SK-N-MC (cell line): ENCODE measurements around the gene TAF3.

ENCODE experiments used
- DNase-seq: peaks from one replicate; pipeline ENCODE4 v3.0.0-alpha.2; 2011; ENCODE audit warnings: low read depth, low spot score
- H3K27ac ChIP-seq: fragments of 200-600 bp; sonication (generic); 2 replicates; pipeline ENCODE4 v1.5.1; 2016; ENCODE audit warnings: mixed run types
- H3K36me3 ChIP-seq: fragments of 200-600 bp; sonication (generic); 2 replicates; pipeline ENCODE4 v1.6.1; 2017; ENCODE audit warnings: antibody characterized with exemption, low read length, mixed read lengths; ENCODE audit not compliant: insufficient read depth
- H3K4me3 ChIP-seq: fragments of 200-600 bp; sonication (generic); 2 replicates; pipeline ENCODE4 v1.5.1; 2016
- H3K9ac ChIP-seq: fragments of 200-600 bp; sonication (generic); 2 replicates; pipeline ENCODE4 v1.8.0; 2017; ENCODE audit warnings: mixed run types, mixed read lengths; ENCODE audit not compliant: insufficient read length
- H3K9me3 ChIP-seq: fragments of 200-600 bp; sonication (generic); 2 replicates; pipeline ENCODE4 v1.6.1; 2017; ENCODE audit warnings: low read depth, mild to moderate bottlenecking, antibody characterized with exemption, low read length, moderate library complexity, mixed read lengths
- EZH2 ChIP-seq: fragments of 200-600 bp; sonication (generic); IDR thresholded peaks from one replicate; pipeline ENCODE4 v1.6.1; 2017; ENCODE audit warnings: antibody characterized with exemption
- FOXP2 ChIP-seq: optimal IDR thresholded peaks from 2 replicates; pipeline ENCODE3; 2011; ENCODE audit warnings: mild to moderate bottlenecking, moderate library complexity; ENCODE audit not compliant: insufficient read depth; ENCODE audit errors: extremely low read length, control extremely low read depth
- POLR2AphosphoS5 ChIP-seq: IDR thresholded peaks from 2 replicates; pipeline ENCODE4 v1.6.1; 2012; ENCODE audit warnings: mild to moderate bottlenecking, low read depth, low read length, borderline replicate concordance

The TAF3 gene

DNA sequence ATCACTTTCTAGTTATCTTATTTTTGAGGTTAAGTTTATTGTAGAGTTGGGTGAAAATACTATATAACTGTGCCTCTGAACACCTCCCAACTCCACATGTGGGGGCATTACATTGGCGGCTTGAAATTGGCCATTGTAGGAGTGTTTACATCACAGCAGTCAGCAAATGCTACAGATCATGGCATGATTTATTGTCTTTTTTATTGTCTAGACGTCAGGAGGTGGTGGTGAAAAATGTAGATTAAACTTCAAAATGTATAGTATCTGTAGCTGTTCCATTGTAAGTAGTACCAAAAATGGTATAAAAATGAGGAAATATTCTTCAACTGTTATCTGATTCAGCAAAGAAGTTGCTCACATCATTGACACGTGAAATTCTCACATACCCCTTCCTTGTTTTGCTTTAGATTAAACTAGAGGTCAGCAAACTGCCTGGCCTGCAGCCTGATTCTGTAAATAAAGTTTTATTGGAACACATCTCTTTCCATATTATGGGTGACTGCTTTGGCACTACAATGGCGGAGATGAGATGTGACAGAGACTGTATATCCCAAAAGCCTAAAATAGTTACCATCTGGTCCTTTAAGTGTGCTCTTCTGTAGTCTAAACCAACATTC lies 35.0 kb downstream of the TAF3 start:
- H3K36me3 ChIP-seq, result no peaks in the 10 kb centered on the region
- no peak for DNase-seq
- no peak overlapping the region for H3K4me3 ChIP-seq
- H3K27ac ChIP-seq, result no peak overlapping the region
- no peak overlapping the region for H3K9ac ChIP-seq
- TF ChIP-seq FOXP2 (no peak), POLR2AphosphoS5 (no peak), EZH2 (no peak)
- H3K9me3 ChIP-seq, result no peaks in the 10 kb centered on the region

DNA sequence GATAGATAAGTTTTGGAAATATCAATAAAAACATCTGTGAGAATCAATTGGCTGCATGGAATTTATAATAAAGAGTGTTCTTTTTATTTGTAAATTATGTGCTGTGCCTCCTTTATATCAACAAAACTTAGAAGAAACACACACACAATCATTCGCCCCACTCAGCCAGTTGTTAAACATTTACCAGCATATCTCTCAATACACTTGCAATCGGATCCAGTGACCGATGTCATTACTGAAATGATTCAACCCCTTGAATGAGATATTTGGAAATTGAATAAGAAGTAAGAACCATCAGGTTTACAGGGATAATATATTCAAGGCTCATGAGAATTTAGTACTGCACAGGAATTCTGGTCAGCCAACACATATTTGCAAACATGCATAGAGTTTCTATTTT lies 35.6 kb downstream of the TAF3 start:
- no peak overlapping the region for H3K27ac ChIP-seq
- no peaks in the 10 kb centered on the region for H3K36me3 ChIP-seq
- no peak for TF ChIP-seq EZH2
- no peak for TF ChIP-seq FOXP2
- no peak for DNase-seq
- H3K9me3 ChIP-seq, result no peaks in the 10 kb centered on the region
- no peak overlapping the region for H3K9ac ChIP-seq
- no peak overlapping the region for H3K4me3 ChIP-seq

DNA sequence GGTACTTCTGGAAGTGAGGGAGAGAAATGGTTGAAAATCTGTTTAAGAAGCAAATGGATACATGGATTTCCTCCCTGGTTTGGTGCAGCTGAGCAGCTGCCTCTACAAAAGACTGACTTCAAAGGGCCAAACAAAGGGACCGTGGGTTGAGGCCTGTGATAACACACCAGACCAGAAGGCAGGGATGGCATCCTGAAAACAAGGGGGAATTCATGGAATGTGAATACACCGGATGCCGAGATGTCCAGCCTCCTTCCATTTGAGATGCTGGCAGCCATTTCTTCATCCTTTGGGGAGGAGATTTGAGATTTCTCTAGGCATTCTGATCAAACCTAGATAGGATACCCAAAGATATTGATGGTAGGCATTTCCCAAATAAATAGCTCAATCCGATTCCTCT lies 36.9 kb downstream of the TAF3 start:
- DNase-seq, result no peak
- Histone ChIP-seq H3K36me3 (no peaks in the 10 kb centered on the region), H3K27ac (no peak overlapping the region)

DNA sequence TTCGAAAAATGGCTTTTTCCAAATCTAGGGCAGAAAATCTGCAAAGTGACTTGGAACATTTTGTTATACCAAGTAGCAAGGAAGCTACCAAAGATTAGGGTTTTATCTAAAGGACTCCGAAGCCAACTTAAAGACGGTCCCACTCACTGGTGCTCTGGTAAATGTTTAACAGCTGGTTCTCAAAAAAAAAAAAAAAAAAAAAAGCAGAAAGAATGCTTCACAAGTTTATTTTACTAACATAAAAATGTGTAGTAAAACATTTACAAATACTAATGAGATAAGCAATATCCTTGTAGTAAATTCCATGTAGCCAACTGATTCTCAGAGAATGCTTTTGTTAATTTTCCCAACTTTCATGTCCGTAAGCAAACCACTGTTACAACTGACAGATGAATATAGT lies 38.4 kb downstream of the TAF3 start:
- Histone ChIP-seq H3K9me3 (0 out of 2 replicates have a peak, but pooled peaks cover under 1% of the 10 kb centered on the region), H3K27ac (no peak overlapping the region), H3K36me3 (no peaks in the 10 kb centered on the region), H3K9ac (no peak overlapping the region), H3K4me3 (no peak overlapping the region)
- TF ChIP-seq EZH2 (no peak), FOXP2 (no peak), POLR2AphosphoS5 (no peak)
- DNase-seq, result no peak

More for the DNA sequence above, 36.9 kb downstream of the TAF3 start:
- TF ChIP-seq POLR2AphosphoS5 (no peak), EZH2 (no peak), FOXP2 (no peak)
- Histone ChIP-seq H3K4me3 (no peak overlapping the region), H3K9me3 (no peaks in the 10 kb centered on the region), H3K9ac (no peak overlapping the region)

DNA sequence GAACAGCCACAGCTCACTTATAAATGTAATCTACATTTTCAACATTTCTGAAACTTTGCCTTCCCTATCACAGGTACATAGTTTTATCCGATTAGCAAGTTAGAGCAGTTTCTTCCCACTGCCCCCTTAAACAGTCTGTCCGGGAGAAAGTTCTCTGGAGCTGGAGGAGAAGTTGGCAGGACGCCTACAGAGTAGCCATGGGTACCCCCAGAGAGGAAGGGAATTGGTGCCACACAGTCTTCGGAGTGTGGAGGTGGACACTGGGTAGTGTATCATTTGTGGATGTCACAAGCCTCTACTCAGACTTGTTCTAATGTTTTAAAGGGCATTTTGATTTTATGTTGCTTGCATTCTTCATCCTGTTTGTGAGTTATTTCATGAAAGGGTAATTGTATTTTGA lies 39.0 kb downstream of the TAF3 start:
- no peak for DNase-seq
- TF ChIP-seq EZH2, result no peak
- H3K27ac ChIP-seq, result no peak overlapping the region
- H3K9ac ChIP-seq, result no peak overlapping the region
- H3K4me3 ChIP-seq, result no peak overlapping the region
- no peaks in the 10 kb centered on the region for H3K36me3 ChIP-seq
- peaks cover 5% of the 10 kb centered on the region; the same call in 1 of the 2 replicates for H3K9me3 ChIP-seq

DNA sequence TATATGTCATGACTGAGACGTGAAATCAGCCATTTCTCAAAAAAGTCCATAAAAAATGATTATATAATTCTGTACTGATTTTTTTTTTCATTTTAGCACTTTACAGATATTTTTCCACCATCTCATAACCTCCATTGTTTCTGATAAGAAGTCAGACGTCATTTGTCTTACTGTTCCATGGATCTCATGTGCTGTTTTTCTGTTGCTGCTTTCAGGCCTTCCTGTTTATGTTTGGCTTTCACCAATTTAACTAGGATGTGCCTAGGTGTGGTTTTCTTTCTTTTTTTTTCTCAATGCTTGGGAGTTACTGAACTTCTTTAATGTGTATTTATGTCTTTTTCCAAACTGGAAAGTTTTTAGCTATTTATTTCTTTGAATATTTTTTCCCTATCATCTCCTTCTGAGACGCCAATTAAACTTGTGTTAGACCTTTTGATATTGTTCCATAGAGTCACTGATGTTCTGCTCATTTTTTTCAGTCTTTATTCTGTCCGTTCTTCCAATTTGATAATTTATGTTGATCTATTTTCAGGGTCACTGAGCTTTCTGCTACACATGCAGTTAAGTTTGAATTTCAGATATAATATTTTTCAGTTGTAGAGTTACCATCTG lies 43.3 kb downstream of the TAF3 start:
- Histone ChIP-seq H3K4me3 (no peak overlapping the region), H3K9ac (no peak overlapping the region), H3K9me3 (peaks cover 5% of the 10 kb centered on the region), H3K27ac (no peak overlapping the region), H3K36me3 (no peaks in the 10 kb centered on the region)
- TF ChIP-seq EZH2 (no peak), POLR2AphosphoS5 (no peak), FOXP2 (no peak)
- no peak for DNase-seq

DNA sequence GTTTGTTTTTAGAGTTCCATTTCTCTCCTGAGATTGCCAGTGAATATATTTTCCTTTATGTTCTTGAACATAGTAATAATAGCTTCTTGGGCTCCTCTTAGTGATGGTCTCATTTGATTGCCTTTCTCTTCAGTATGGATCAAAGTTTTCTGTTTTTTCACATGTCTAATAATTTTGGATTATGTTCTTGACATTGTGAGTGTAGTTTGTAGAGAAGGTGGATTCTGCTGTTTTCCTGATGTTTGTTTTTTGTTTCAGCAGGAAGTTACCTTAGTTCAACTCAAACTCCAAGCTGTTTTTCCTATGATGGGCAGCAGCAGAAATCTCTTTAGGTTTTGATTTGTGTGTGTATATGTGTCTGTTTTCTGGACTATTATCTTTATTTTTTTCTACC lies 43.8 kb downstream of the TAF3 start:
- no peak for DNase-seq
- TF ChIP-seq EZH2 (no peak), FOXP2 (no peak), POLR2AphosphoS5 (no peak)
- Histone ChIP-seq H3K4me3 (no peak overlapping the region), H3K9me3 (peaks cover 5% of the 10 kb centered on the region), H3K9ac (no peak overlapping the region), H3K27ac (no peak overlapping the region), H3K36me3 (no peaks in the 10 kb centered on the region)

DNA sequence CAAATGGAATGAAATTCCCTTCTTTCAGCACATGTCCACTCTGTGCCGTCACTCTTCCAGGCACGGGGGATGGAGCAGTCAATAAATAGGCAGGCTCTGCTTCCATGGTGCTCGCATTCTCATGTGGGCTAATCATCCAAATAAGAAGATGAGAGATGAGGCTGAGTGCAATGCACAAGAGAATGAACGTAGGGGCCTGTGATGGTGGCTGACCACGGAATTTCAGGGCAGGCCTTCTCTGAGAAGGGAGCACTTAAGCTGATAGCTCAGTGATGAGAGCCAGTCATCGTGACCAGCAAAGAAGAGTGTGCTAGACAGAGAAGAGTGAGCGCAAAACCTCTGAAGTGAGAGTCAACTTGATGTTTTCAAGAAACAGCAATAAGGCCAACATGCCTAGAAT lies 47.9 kb downstream of the TAF3 start:
- H3K9ac ChIP-seq, result no peak overlapping the region
- H3K27ac ChIP-seq, result no peak overlapping the region
- H3K36me3 ChIP-seq, result no peaks in the 10 kb centered on the region
- no peak overlapping the region for H3K4me3 ChIP-seq
- H3K9me3 ChIP-seq, result peaks cover 5% of the 10 kb centered on the region
- DNase-seq, result no peak
- TF ChIP-seq EZH2 (no peak), POLR2AphosphoS5 (no peak), FOXP2 (no peak)

DNA sequence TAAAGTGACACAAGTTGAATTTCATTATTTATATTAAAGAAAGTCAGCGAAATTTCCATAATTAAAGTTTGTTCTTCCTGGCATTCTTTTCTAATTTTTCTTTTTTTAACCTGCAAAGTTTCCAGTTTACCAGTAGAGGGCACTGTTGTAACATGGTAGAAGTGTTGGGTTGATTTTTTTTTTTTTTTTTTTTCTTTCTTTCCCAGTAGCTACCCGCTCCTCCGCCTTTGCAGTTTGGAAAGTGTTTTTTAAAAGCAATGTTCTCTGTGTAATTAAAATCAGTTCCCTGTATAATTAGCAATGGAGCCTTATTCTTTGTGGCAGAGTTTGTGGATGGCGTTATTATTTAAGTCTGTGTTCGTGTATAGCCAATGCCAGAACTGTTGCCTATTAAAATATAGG lies 53.7 kb downstream of the TAF3 start:
- no peaks in the 10 kb centered on the region for H3K9me3 ChIP-seq
- TF ChIP-seq POLR2AphosphoS5 (no peak), FOXP2 (no peak), EZH2 (no peak)
- peak overlapping the region; percentile 59 for H3K9ac ChIP-seq
- peak overlapping the region; percentile 73 for H3K27ac ChIP-seq
- no peak for DNase-seq
- no peaks in the 10 kb centered on the region for H3K36me3 ChIP-seq
- H3K4me3 ChIP-seq, result peak overlapping the region; percentile 74
